IPS-18c (cell line): ENCODE measurements around the gene ABHD16B.
"Not testable (repeated sequence)": the region's sequence is repeated elsewhere in the genome, so short reads cannot be mapped to it uniquely, and the experiment has no call there.

ENCODE experiments used
- H3K4me3 ChIP-seq: 2 replicates; pipeline ENCODE4 v1.7.0; 2013; ENCODE audit warnings: low read depth, mild to moderate bottlenecking, low read length, moderate library complexity; ENCODE audit not compliant: insufficient read depth
- H3K9me3 ChIP-seq: one replicate; pipeline ENCODE4 v1.6.1; 2013; ENCODE audit warnings: mild to moderate bottlenecking, low read length, moderate library complexity; ENCODE audit not compliant: control insufficient read depth, insufficient read depth

Gene ABHD16B

DNA sequence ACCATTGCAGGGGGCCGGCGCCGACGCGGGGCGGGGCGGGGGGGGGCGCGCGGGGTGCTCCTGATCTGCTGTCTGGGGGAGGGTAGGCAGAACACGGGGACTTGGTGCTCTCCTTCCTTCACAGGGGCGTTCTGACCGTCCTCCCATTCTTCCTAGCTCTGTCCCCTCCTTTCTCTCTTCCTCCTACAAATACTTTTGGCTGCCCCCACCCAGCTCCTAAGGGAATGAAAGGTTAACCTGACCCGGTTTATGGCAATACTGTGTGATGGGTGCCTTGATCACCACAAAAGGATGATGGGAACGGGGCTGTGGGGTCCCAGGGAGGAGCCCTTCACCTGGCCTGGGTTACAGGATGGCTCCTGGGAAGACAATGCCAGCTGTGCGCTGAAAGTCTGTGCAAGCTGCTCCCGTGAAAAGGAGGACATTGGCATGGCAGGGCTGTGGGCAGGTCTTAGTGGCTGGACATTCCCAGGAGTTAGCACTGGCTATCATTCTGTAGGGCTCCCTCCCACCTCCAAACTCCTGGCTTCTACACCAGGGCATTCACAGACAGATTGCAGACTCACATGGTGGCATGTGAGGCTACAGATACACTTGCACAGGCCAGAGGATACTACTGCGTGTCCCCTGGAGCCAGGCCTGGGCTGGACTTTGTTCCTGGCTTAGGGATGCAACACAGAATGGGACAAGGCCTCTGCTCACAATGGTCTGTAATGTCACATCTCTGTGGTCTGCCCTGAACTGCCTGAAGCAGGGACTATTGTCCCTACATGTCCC lies 1.9 kb downstream of the ABHD16B start:
- H3K9me3 ChIP-seq: no peaks in the 10 kb centered on the region
- peak overlapping the region; percentile 79; the same call in 1 of the 2 replicates for H3K4me3 ChIP-seq

DNA sequence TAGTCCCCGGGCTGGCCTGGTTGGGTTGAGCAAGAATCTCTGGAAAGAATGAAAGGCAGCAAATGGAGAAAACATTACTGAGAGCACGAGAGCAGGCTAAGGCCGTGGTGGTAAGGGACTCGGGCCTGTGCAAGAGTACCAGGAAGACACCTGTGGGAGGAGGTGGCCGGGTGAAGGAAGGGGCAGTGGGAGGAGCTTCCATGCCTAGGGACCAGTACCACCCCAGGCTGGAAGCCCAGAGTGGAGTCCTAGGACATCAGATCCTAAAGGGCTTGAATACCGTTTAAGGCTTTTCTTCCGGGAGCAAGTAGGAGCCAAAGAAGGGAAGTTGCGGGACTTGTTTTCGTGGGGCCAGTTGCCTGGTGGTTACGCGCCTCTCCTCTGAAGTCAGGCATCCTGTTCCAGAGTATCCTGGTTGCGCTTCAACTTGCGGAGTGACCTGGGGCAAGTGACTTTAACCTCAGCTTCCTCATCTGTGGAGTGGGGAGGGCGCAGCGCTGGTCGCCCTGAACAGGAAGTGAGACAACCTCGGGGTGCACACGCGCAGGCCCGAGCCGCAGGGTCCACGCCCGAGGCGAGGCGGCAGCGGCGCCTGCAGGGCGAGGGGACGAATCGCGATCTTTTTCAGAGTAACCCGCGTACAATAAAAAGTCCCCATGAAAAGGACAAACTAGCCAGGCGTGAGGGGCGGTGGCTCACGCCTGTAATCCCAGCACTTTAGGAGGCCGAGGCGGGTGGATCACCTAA lies 2.7 kb downstream of the ABHD16B start:
- peak overlapping the region; percentile 79 for H3K4me3 ChIP-seq
- no peaks in the 10 kb centered on the region for H3K9me3 ChIP-seq

GRCh38 chr20:63864545-63864977 lies 3.3 kb downstream of the ABHD16B start:
- no peaks in the 10 kb centered on the region for H3K9me3 ChIP-seq

DNA sequence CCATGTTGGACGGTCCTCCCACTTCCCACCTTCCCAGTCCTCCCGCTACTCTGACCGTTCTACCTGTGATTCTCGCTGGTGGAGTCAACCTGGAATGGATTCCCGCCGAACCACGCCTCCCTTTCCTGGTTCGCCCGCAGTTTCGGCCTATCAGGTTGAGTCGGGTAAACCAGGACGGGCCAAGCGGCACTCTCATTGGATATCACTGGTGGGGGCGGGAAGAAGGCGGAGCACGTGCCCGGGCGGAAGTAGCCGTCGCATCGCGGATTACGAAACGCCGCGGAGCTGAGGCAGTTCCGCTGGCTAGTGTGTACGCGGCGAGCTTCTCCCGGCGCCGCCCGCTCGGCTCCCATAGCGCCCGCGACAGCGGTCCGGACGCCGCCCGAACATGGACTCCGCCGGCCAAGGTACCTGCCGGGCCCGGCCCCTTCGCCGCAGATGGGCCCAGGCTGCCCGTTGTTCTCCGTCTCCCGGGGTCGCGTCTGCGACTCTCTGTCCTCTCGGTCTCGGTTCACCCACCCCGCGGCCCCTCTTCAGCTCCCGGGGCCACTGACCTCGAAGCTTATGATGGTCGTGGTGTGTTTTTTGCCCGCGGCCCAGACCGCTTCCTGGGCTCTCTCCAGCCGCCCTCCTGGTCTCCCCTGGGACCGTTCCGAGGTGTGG lies 3.8 kb downstream of the ABHD16B start, which contains the start of gene TPD52L2:
TSS of gene TPD52L2 (plus strand) at position 293 of the 663 bp plus-strand sequence. CDS start at position 389, 96 bp downstream.
- Histone ChIP-seq H3K4me3 (peak within 1 kb of the TSS; percentile 96), H3K9me3 (no peaks in the 10 kb centered on the region)

More at GRCh38 chr20:63864545-63864977, 3.3 kb downstream of the ABHD16B start:
- peak overlapping the region; percentile 79 for H3K4me3 ChIP-seq

- H3K4me3 ChIP-seq, H3K9me3 ChIP-seq: not testable (repeated sequence)
Observed at GRCh38 chr20:63867042-63867441, 5.7 kb downstream of the ABHD16B start.

GRCh38 chr20:63868264-63868663 lies 7.0 kb downstream of the ABHD16B start:
- H3K4me3 ChIP-seq: no peak overlapping the region
- H3K9me3 ChIP-seq: no peaks in the 10 kb centered on the region

DNA sequence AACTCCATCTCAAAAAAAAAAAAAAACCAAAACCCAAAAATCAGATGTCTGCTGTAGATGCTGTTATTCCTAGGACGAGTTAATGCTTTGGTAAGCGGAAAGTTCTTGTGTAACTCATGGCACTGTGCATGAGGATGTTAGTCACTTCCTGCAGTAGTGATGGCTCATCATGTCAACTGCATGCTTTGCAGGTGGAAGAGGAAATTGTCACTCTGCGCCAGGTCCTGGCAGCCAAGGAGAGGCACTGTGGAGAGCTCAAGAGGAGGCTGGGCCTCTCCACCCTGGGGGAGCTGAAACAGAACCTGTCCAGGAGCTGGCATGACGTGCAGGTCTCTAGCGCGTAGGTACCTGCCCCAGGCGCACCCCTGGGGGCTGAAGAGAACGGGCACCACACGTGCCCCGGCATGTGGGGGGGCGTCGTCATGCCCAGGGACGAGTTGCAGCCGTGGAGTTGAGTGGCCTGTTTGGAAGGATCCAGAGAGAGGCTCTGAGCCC lies 12.2 kb downstream of the ABHD16B start:
- no peak overlapping the region for H3K4me3 ChIP-seq
- H3K9me3 ChIP-seq: no peaks in the 10 kb centered on the region

GRCh38 chr20:63874241-63874640 lies 12.9 kb downstream of the ABHD16B start:
- H3K4me3 ChIP-seq: not testable (repeated sequence)

DNA sequence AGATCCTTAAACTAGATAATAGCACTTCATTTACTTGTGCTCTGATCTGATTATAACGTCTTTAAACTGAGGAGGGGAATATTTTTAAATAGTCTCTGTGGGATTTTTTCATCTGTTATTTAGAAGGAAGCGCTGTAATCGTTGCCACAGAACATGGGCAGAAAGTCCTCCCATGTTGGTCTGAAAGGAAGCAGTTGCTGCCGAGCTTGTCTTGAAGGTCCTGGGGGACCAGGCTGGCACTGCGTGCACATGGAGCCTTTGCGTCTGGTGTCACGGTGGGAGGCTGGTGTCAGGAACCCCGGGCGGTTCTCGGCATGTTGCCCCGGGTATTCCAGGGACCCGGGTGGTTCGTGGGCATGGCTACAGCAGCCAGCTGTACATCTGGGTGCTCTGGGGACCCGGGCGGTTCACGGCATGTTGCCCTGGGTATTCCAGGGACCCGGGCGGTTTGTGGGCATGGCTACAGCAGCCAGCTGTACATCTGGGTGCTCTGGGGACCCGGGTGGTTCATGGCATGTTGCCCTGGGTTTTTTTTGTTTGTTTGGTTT lies 15.3 kb downstream of the ABHD16B start:
- H3K9me3 ChIP-seq: no peaks in the 10 kb centered on the region
- no peak overlapping the region for H3K4me3 ChIP-seq

More at GRCh38 chr20:63874241-63874640, 12.9 kb downstream of the ABHD16B start:
- not testable (repeated sequence) for H3K9me3 ChIP-seq

- no peak overlapping the region for H3K4me3 ChIP-seq
Observed at GRCh38 chr20:63877755-63878470, 16.6 kb downstream of the ABHD16B start.

DNA sequence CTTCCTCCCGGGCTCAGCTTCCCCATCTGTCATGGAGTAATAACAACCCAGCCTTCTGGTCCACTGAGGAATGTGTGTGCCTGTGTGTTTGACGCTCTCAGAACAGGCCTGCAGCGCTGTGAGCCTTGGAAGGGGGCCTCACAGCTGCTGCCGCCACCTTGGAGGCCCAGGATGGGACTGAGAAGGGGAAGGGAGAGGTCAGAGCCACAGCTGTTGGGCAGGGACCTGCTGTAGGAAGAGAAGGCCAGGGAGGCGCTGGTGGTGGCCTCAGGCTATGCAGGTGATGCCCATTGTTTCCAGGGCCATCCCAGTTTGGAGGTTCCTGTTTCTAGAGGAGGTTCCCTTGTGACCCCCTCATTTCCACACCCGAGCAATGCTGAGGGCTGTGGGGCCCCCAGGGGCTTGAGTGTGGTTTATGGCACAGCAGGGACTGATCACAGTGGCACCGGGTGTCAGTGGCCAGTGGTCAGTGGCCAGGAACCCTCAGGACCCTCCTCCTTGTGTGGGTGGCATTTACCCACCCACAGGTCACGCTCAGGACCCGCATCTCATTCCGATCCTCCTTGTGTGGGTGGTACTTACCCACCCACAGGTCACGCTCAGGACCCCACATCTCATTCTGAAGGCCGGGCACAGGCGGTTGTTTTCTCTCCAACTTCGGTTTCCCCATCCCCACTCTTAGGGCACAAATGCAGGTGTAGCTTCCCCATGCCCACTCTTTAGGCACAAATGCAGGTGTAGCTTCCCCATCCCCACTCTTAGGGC lies 17.8 kb downstream of the ABHD16B start:
- no peak overlapping the region for H3K4me3 ChIP-seq
- H3K9me3 ChIP-seq: no peaks in the 10 kb centered on the region

More at GRCh38 chr20:63877755-63878470, 16.6 kb downstream of the ABHD16B start:
- no peaks in the 10 kb centered on the region for H3K9me3 ChIP-seq

DNA sequence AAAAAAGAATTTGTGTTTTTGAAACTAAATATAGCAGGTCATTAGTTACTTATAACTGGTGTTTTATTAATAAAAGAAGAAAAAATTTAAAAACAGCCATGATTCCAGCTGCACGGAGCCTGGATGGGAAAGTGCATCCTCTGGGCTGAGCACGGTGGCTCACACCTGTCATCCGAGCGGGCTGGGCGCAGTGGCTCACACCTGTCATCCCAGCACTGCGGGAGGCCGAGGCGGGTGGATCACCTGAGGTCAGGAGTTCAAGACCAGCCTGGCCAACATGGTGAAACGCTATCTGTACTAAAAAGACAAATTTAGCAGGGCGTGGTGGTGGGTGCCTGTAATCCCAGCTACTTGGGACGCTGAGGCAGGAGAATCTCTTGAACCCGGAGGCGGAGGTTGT lies 19.6 kb downstream of the ABHD16B start:
- H3K4me3 ChIP-seq, H3K9me3 ChIP-seq: not testable (repeated sequence)

- Histone ChIP-seq H3K4me3 (no peak overlapping the region), H3K9me3 (no peaks in the 10 kb centered on the region)
Observed at GRCh38 chr20:63881451-63882226, 20.3 kb downstream of the ABHD16B start.

DNA sequence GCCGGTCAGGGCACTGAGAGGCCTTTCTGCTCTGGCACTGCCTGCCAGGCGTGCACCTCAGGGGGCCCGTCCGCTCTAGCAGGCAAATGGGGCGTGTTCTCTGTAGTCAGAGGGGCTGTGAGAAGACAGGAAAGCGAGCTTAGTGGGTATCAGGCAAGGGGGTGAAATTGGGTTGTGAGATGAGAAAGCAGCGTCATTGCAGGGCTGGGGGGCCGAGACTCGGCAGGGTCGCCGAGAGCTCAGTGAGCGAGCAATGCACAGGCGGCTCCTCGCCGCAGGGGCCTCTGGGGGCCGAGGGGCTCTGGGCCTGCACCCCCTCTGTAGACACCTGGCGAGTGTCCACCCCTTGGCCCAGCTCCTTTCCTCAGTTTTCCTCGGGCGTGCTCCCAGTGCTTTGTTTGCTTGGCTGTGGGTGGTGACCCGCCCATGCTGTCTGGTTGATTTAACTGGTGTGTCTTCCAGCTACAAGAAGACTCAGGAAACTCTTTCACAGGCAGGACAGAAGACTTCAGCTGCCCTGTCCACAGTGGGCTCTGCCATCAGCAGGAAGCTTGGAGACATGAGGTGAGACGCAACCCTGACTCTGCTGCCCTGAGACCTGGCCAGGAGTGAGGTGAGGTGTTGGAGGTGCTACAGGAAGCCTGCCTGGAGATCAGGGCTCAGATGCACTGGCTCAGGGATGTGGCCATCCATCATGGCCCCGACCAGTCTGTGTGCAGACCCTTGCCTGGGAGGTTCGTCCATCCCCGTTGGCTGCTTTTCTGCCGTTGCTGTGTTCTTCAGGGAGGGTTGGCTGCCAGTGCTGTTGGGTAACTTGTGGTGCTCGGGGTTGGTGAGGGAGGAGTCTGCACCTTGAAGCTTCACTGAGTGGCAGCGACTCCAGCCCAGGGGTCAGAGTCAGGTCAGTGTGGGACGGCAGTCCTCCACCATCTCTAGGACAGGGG lies 21.2 kb downstream of the ABHD16B start:
- H3K9me3 ChIP-seq: no peaks in the 10 kb centered on the region
- no peak overlapping the region for H3K4me3 ChIP-seq
